ENCODE measurements around the gene PRSS27. TPM values are rescaled to one million over a fixed set of nuclear protein-coding genes. Genes with fewer than 3 reads are reported as not detected.

The PRSS27 gene
- total and polyA plus RNA-seq, 9 donors, result 0.75 to 1.8 (median 1.6) TPM

Other genes with a start within 250 kb of the PRSS27 start
- 3.4 TPM for gene NTN3, start 248.9 kb downstream of the PRSS27 start, total RNA-seq
- 1 to 10 TPM; 1.7 to 4.0 (median 2.6) TPM for gene NTN3, start 248.9 kb downstream of the PRSS27 start, polyA plus RNA-seq (ENCODE audit: insufficient read depth in 1 of 8, insufficient read length in 8 of 8, low replicate concordance in 1 of 8)
- gene TBC1D24, start 245.1 kb downstream of the PRSS27 start, total RNA-seq, result 17.3 TPM
- gene TBC1D24, start 245.1 kb downstream of the PRSS27 start, polyA plus RNA-seq (ENCODE audit: insufficient read depth in 1 of 8, insufficient read length in 8 of 8, low replicate concordance in 1 of 8), result 10 to 100 TPM; 13.7 to 23.0 (median 19.6) TPM
- gene ATP6V0C, start 206.3 kb downstream of the PRSS27 start, total RNA-seq, result 12.5 TPM
- gene ATP6V0C, start 206.3 kb downstream of the PRSS27 start, polyA plus RNA-seq (ENCODE audit: insufficient read depth in 1 of 8, insufficient read length in 8 of 8, low replicate concordance in 1 of 8), result 100 to 1,000 TPM in 7 of 8 donors, 10 to 100 TPM in 1; 88.6 to 141 (median 120) TPM
- gene AMDHD2, start 199.9 kb downstream of the PRSS27 start, total RNA-seq, result 16.8 TPM
- 10 to 100 TPM; 10.1 to 17.8 (median 15.0) TPM for gene AMDHD2, start 199.9 kb downstream of the PRSS27 start, polyA plus RNA-seq (ENCODE audit: insufficient read depth in 1 of 8, insufficient read length in 8 of 8, low replicate concordance in 1 of 8)
- gene CEMP1, start 188.8 kb downstream of the PRSS27 start, total RNA-seq, result 0.04 TPM
- gene CEMP1, start 188.8 kb downstream of the PRSS27 start, polyA plus RNA-seq (ENCODE audit: insufficient read depth in 1 of 8, insufficient read length in 8 of 8, low replicate concordance in 1 of 8), result 1 to 10 TPM in 5 of 8 donors, under 1 TPM in 3; 0.20 to 3.2 (median 1.3) TPM
- gene PDPK1, start 182.2 kb downstream of the PRSS27 start, total RNA-seq, result 14.9 TPM
- gene PDPK1, start 182.2 kb downstream of the PRSS27 start, polyA plus RNA-seq (ENCODE audit: insufficient read depth in 1 of 8, insufficient read length in 8 of 8, low replicate concordance in 1 of 8), result 10 to 100 TPM; 16.8 to 37.3 (median 28.5) TPM
- 15.6 TPM for gene KCTD5, start 37.7 kb downstream of the PRSS27 start, total RNA-seq
- 10 to 100 TPM; 20.7 to 27.1 (median 23.2) TPM for gene KCTD5, start 37.7 kb downstream of the PRSS27 start, polyA plus RNA-seq (ENCODE audit: insufficient read depth in 1 of 8, insufficient read length in 8 of 8, low replicate concordance in 1 of 8)
- gene SRRM2, start 32.4 kb upstream of the PRSS27 start, total RNA-seq, result 103 TPM
- 100 to 1,000 TPM; 377 to 610 (median 519) TPM for gene SRRM2, start 32.4 kb upstream of the PRSS27 start, polyA plus RNA-seq (ENCODE audit: insufficient read depth in 1 of 8, insufficient read length in 8 of 8, low replicate concordance in 1 of 8)
- 218 TPM for gene ELOB, start 57.1 kb upstream of the PRSS27 start, total RNA-seq
- 100 to 1,000 TPM; 162 to 228 (median 189) TPM for gene ELOB, start 57.1 kb upstream of the PRSS27 start, polyA plus RNA-seq (ENCODE audit: insufficient read depth in 1 of 8, insufficient read length in 8 of 8, low replicate concordance in 1 of 8)
- not detected for gene PRSS33, start 67.3 kb upstream of the PRSS27 start, total RNA-seq
- gene PRSS33, start 67.3 kb upstream of the PRSS27 start, polyA plus RNA-seq (ENCODE audit: insufficient read depth in 1 of 8, insufficient read length in 8 of 8, low replicate concordance in 1 of 8), result not detected
- gene PRSS41, start 78.2 kb upstream of the PRSS27 start, total RNA-seq, result not detected
- gene PRSS41, start 78.2 kb upstream of the PRSS27 start, polyA plus RNA-seq (ENCODE audit: insufficient read depth in 1 of 8, insufficient read length in 8 of 8, low replicate concordance in 1 of 8), result not detected
- not detected for gene PRSS21, start 97.0 kb upstream of the PRSS27 start, total RNA-seq
- under 1 TPM in 2 of 8 donors, not detected in 6; 0.20 to 0.30 TPM for gene PRSS21, start 97.0 kb upstream of the PRSS27 start, polyA plus RNA-seq (ENCODE audit: insufficient read depth in 1 of 8, insufficient read length in 8 of 8, low replicate concordance in 1 of 8)
- gene ZG16B, start 110.1 kb upstream of the PRSS27 start, total RNA-seq, result 0.49 TPM
- under 1 TPM in 7 of 8 donors, not detected in 1; 0.28 to 0.61 (median 0.38) TPM for gene ZG16B, start 110.1 kb upstream of the PRSS27 start, polyA plus RNA-seq (ENCODE audit: insufficient read depth in 1 of 8, insufficient read length in 8 of 8, low replicate concordance in 1 of 8)
- gene PRSS22, start 137.9 kb upstream of the PRSS27 start, total RNA-seq, result not detected
- under 1 TPM in 2 of 8 donors, not detected in 6; 0.94 TPM for gene PRSS22, start 137.9 kb upstream of the PRSS27 start, polyA plus RNA-seq (ENCODE audit: insufficient read depth in 1 of 8, insufficient read length in 8 of 8, low replicate concordance in 1 of 8)
- 22.0 TPM for gene FLYWCH2, start 163.0 kb upstream of the PRSS27 start, total RNA-seq
- 10 to 100 TPM; 13.8 to 23.3 (median 21.4) TPM for gene FLYWCH2, start 163.0 kb upstream of the PRSS27 start, polyA plus RNA-seq (ENCODE audit: insufficient read depth in 1 of 8, insufficient read length in 8 of 8, low replicate concordance in 1 of 8)
- 7.8 TPM for gene FLYWCH1, start 191.7 kb upstream of the PRSS27 start, total RNA-seq
- gene FLYWCH1, start 191.7 kb upstream of the PRSS27 start, polyA plus RNA-seq (ENCODE audit: insufficient read depth in 1 of 8, insufficient read length in 8 of 8, low replicate concordance in 1 of 8), result 10 to 100 TPM; 13.9 to 28.5 (median 17.7) TPM
- gene KREMEN2, start 244.1 kb upstream of the PRSS27 start, total RNA-seq, result 5.6 TPM
- gene KREMEN2, start 244.1 kb upstream of the PRSS27 start, polyA plus RNA-seq (ENCODE audit: insufficient read depth in 1 of 8, insufficient read length in 8 of 8, low replicate concordance in 1 of 8), result 10 to 100 TPM in 3 of 8 donors, 1 to 10 TPM in 5; 3.5 to 22.0 (median 9.1) TPM
- gene PAQR4, start 249.1 kb upstream of the PRSS27 start, total RNA-seq, result 4.3 TPM
- 10 to 100 TPM in 1 of 8 donors, 1 to 10 TPM in 7; 6.0 to 14.4 (median 9.3) TPM for gene PAQR4, start 249.1 kb upstream of the PRSS27 start, polyA plus RNA-seq (ENCODE audit: insufficient read depth in 1 of 8, insufficient read length in 8 of 8, low replicate concordance in 1 of 8)